Lower lobe of right lung (tissue), 2 donors: ENCODE results near the gene SLITRK3. TPM values are rescaled to one million over a fixed set of nuclear protein-coding genes. Genes with fewer than 3 reads are reported as not detected.

Source experiments
- ATAC-seq, 2 donors: fragments of 200-7000 bp; cut with Tn5 transposase; one replicate each; pipeline ENCODE4 v1.9.1; 2020 to 2022; ENCODE audit warnings: mild to moderate bottlenecking in 2 of 2, moderate library complexity in 2 of 2
- DNase-seq: peaks from one replicate; pipeline ENCODE4 v3.0.0-alpha.2; 2020
- H3K27ac ChIP-seq: fragments of 200-600 bp; one replicate; pipeline ENCODE4 v1.8.0; 2022
- H3K27me3 ChIP-seq: fragments of 200-600 bp; one replicate; pipeline ENCODE4 v1.8.0; 2022; ENCODE audit warnings: low read depth
- H3K36me3 ChIP-seq: fragments of 200-600 bp; one replicate; pipeline ENCODE4 v1.8.0; 2022; ENCODE audit warnings: mild to moderate bottlenecking
- H3K4me1 ChIP-seq: fragments of 200-600 bp; one replicate; pipeline ENCODE4 v1.8.0; 2022
- H3K4me3 ChIP-seq: fragments of 200-600 bp; one replicate; pipeline ENCODE4 v1.8.0; 2022; ENCODE audit warnings: mild to moderate bottlenecking
- H3K9me3 ChIP-seq: fragments of 200-600 bp; one replicate; pipeline ENCODE4 v1.8.0; 2022
- CTCF ChIP-seq: fragments of 200-600 bp; IDR thresholded peaks from one replicate; pipeline ENCODE4 v1.8.0; 2022; ENCODE audit warnings: antibody characterized with exemption, mild to moderate bottlenecking
- intact Hi-C: fragments of 100-400 bp; cut with DNase I; formaldehyde crosslinking; loops from one replicate; pipeline ENCODE4 v1.11.0; 2022
- total RNA-seq: library from RNA; stranded (reverse); fragmentation: NEBNext Ultra II Directional; extraction: Animal tissue kit (Norgen Biotek cat#: 25700); gene quantifications from one replicate; pipeline ENCODE4 v1.2.1, GENCODE V29; 2021
- donor health status: DM: no; HTN: yes; CAD: no; lungs with severe emphysema.

Gene SLITRK3
- total RNA-seq, 1 donor from 2014 or later: 0.65 TPM

GRCh38 chr3:165217739-165218138 is 21.6 kb upstream of the SLITRK3 start:
- ATAC-seq: no peak

GRCh38 chr3:165212580-165212979 is 16.4 kb upstream of the SLITRK3 start:
- Histone ChIP-seq H3K27ac (no peak overlapping the region), H3K27me3 (no peaks in the 10 kb centered on the region), H3K36me3 (no peaks in the 10 kb centered on the region), H3K4me1 (no peaks in the 10 kb centered on the region), H3K9me3 (no peaks in the 10 kb centered on the region), H3K4me3 (no peak overlapping the region)
- no peak for TF ChIP-seq CTCF
- DNase-seq (no peak), ATAC-seq (no peak)
- intact Hi-C loops: no loop called here

More at GRCh38 chr3:165217739-165218138, 21.6 kb upstream of the SLITRK3 start:
- no peak overlapping the region for H3K27ac ChIP-seq
- no peak for TF ChIP-seq CTCF
- no peak overlapping the region for H3K4me3 ChIP-seq
- no peaks in the 10 kb centered on the region for H3K9me3 ChIP-seq
- H3K4me1 ChIP-seq: no peaks in the 10 kb centered on the region
- no peaks in the 10 kb centered on the region for H3K36me3 ChIP-seq
- H3K27me3 ChIP-seq: no peaks in the 10 kb centered on the region
- DNase-seq: no peak
- intact Hi-C loops: no loop called here

- ATAC-seq (no peak), DNase-seq (no peak)
- intact Hi-C loops: no loop called here
- H3K36me3 ChIP-seq: no peaks in the 10 kb centered on the region
- no peaks in the 10 kb centered on the region for H3K27me3 ChIP-seq
- no peak for TF ChIP-seq CTCF
- H3K4me3 ChIP-seq: no peak overlapping the region
- H3K4me1 ChIP-seq: no peaks in the 10 kb centered on the region
- H3K27ac ChIP-seq: no peak overlapping the region
- H3K9me3 ChIP-seq: no peaks in the 10 kb centered on the region
Measured at GRCh38 chr3:165211721-165212120, 15.5 kb upstream of the SLITRK3 start.

GRCh38 chr3:165210727-165211126 is 14.5 kb upstream of the SLITRK3 start:
- Histone ChIP-seq H3K36me3 (no peaks in the 10 kb centered on the region), H3K27me3 (no peaks in the 10 kb centered on the region), H3K27ac (no peak overlapping the region), H3K9me3 (no peaks in the 10 kb centered on the region), H3K4me1 (no peaks in the 10 kb centered on the region), H3K4me3 (no peak overlapping the region)
- no peak for ATAC-seq
- no peak for DNase-seq
- intact Hi-C loops: no loop called here
- TF ChIP-seq CTCF: no peak

- ATAC-seq: no peak
- no peaks in the 10 kb centered on the region for H3K36me3 ChIP-seq
- DNase-seq: no peak
- no peaks in the 10 kb centered on the region for H3K9me3 ChIP-seq
- no peak overlapping the region for H3K4me3 ChIP-seq
- TF ChIP-seq CTCF: no peak
- no peak overlapping the region for H3K27ac ChIP-seq
- H3K4me1 ChIP-seq: no peaks in the 10 kb centered on the region
- no peaks in the 10 kb centered on the region for H3K27me3 ChIP-seq
- intact Hi-C loops: no loop called here
Measured at GRCh38 chr3:165210132-165210531, 13.9 kb upstream of the SLITRK3 start.
